ENCODE data around the gene ISLR.

The ISLR gene

DNA sequence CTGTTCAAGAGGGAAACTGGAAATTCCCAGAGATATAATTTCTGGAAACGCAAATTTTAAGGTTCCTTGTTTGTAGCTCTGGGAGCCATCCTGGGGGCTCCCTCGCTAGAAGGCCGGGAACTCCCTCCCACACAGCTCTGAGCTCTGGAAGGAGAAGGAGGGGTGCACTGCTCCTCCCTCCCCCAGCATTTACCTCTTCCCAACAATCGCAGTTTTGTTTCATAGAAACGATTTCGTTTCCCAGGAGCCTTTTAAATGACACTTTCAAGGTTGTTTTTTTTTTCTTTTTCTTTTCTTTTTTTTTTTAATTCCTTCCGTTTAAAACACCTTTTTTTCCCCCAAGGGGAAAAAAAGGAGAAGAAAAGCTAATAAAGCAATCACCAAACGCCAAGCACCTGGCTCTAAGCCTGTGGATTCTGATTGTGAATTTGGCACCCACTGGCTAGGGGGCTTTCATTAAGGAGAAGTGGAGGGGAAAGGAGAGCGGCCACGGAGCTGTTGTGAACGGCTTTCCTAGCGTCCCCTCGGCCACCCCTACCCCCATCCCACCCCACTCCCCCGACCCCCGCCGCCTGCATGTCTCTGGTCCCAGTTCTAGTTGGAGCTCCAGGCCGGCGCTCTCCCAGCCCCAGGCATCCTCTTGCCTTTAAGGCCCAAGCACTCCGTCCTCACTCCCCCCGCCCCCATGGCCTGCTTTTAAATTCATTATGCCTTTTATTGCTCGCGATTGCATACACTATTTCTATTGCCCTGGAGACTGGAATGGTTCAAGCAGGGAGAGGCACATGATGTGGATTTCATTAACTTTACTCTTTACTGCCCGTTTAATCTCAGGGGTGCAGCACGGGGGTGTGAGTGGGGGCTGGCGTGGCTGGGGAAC, 49.0 kb downstream of the ISLR start:
- no peak for DNase-seq (ENCODE audit: low read depth, low spot score)
- no peak overlapping the region for H3K4me3 ChIP-seq (ENCODE audit: low read length)

DNA sequence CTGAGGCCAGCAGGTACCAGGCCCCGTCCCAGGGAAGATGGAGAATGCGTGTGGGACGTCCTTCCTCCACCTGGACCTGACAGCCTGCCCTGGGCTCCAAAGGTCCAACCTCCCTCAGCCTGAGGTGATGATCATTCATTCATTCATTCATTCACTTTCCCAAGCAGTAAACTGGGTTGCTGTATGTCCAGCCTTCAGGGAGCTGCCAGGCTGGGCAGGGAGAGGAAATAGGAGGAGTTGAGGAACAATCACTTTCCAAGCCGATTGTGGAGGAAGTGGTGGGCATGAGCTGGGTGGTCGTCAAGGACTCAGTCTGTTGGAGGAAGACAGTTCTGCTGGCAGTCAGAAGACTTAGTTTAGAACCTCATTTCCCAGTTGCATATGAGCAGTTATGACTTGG, 52.4 kb downstream of the ISLR start:
- no peak for DNase-seq (ENCODE audit: low read depth, low spot score)
- no peak overlapping the region for H3K4me3 ChIP-seq (ENCODE audit: low read length)

All from Jurkat, Clone E6-1 (cell line).